HEK293 (cell line): ENCODE measurements around the gene ZNF629.

ENCODE experiments used
- CTCF ChIP-seq: fragments of 450-650 bp; formaldehyde crosslinking; IDR thresholded peaks from 2 replicates; pipeline ENCODE4 v1.5.1; 2016; ENCODE audit warnings: missing biosample characterization, missing genetic modification characterization
- HOXD13 ChIP-seq: sonication (generic); formaldehyde crosslinking; IDR thresholded peaks from 2 replicates; pipeline ENCODE4 v1.8.0; 2022; ENCODE audit warnings: missing genetic modification reagents, borderline replicate concordance
- PATZ1 ChIP-seq: fragments of 450-650 bp; formaldehyde crosslinking; IDR thresholded peaks from 2 replicates; pipeline ENCODE4 v1.5.1; 2016; ENCODE audit warnings: missing biosample characterization, missing genetic modification characterization
- PBX3 ChIP-seq: sonication (generic); formaldehyde crosslinking; IDR thresholded peaks from 2 replicates; pipeline ENCODE4 v1.8.1; 2022; ENCODE audit warnings: mild to moderate bottlenecking, moderate library complexity, missing genetic modification reagents
- PRDM1 ChIP-seq: fragments of 450-650 bp; formaldehyde crosslinking; IDR thresholded peaks from 2 replicates; pipeline ENCODE4; 2016; ENCODE audit warnings: missing biosample characterization, missing genetic modification characterization
- PRDM10 ChIP-seq: fragments of 450-650 bp; formaldehyde crosslinking; IDR thresholded peaks from 2 replicates; pipeline ENCODE4 v1.5.1; 2016; ENCODE audit warnings: missing biosample characterization, missing genetic modification characterization
- SP2 ChIP-seq: fragments of 450-650 bp; formaldehyde crosslinking; IDR thresholded peaks from 2 replicates; pipeline ENCODE4 v1.5.1; 2016; ENCODE audit warnings: missing biosample characterization, missing genetic modification characterization
- YY1 ChIP-seq: fragments of 450-650 bp; formaldehyde crosslinking; IDR thresholded peaks from 2 replicates; pipeline ENCODE4 v1.5.1; 2018; ENCODE audit warnings: missing biosample characterization, missing genetic modification characterization
- ZNF274 ChIP-seq, 2 experiments: fragments of 200-500 bp in 1 of 2; fragments of 450-650 bp in 1 of 2; sonication (Bioruptor generic) in 1 of 2; formaldehyde crosslinking in 1 of 2; IDR thresholded peaks; 2 replicates each; pipeline versions ENCODE4 v1.5.1 to v1.6.1; 2014 to 2016; ENCODE audit warnings: borderline replicate concordance in 1 of 2, inconsistent platforms in 1 of 2, low read length in 1 of 2, missing biosample characterization in 1 of 2, missing genetic modification characterization in 1 of 2
- ZNF530 ChIP-seq: fragments of 450-650 bp; formaldehyde crosslinking; IDR thresholded peaks from 2 replicates; pipeline ENCODE4 v1.5.1; 2016; ENCODE audit warnings: low read depth, missing biosample characterization, missing genetic modification characterization
- ZNF624 ChIP-seq: fragments of 450-650 bp; formaldehyde crosslinking; IDR thresholded peaks from 2 replicates; pipeline ENCODE4 v1.5.1; 2017; ENCODE audit warnings: missing biosample characterization, missing genetic modification characterization
- ZNF792 ChIP-seq: fragments of 450-650 bp; formaldehyde crosslinking; IDR thresholded peaks from 2 replicates; pipeline ENCODE4 v1.5.1; 2016; ENCODE audit warnings: missing biosample characterization, missing genetic modification characterization

- TF ChIP-seq PBX3 (CRISPR knock-in tag) (no peak), ZNF530 (tag by site-specific recombination) (no peak), ZNF792 (no peak), CTCF (tag by site-specific recombination) (no peak), ZNF274 (IDR thresholded peaks at IDR 0.05; ENCODE audit: low read length) (no peak), ZNF274 (tag by site-specific recombination; IDR thresholded peaks at IDR 0.05; ENCODE audit: borderline replicate concordance) (no peak), ZNF624 (tag by site-specific recombination) (no peak), HOXD13 (no peak), PATZ1 (tag by site-specific recombination) (no peak), PRDM10 (tag by site-specific recombination) (no peak), SP2 (tag by site-specific recombination) (no peak), YY1 (tag by site-specific recombination) (no peak), PRDM1 (no peak)
Measured at GRCh38 chr16:30731411-30731810, 55.6 kb downstream of the ZNF629 start.
